Measurements from ENCODE around the gene CPSF2. TPM values are rescaled to one million over a fixed set of nuclear protein-coding genes. Genes with fewer than 3 reads are reported as not detected.

CPSF2 gene
- total and polyA plus RNA-seq, 2 of the 13 experiments (the other 11 are each of a cell fraction or from before 2014, with no cell fraction given) = 14.3 to 67.9 TPM

- TF ChIP-seq ZFP91 (CRISPR knock-in tag; IDR thresholded peaks at IDR 0.05; ENCODE audit: borderline replicate concordance) (0 out of 2 replicates have a peak, but pooled peaks have one; percentile 63), ZFP36L1 (CRISPR knock-in tag; IDR thresholded peaks at IDR 0.05) (0 out of 2 replicates have a peak, but pooled peaks have one; percentile 44), CEBPG (CRISPR knock-in tag; IDR thresholded peaks at IDR 0.05) (no peak), HOXA7 (CRISPR knock-in tag; IDR thresholded peaks at IDR 0.05) (no peak), SALL1 (CRISPR knock-in tag; IDR thresholded peaks at IDR 0.05) (no peak), ZNF598 (CRISPR knock-in tag; IDR thresholded peaks at IDR 0.05; ENCODE audit: borderline replicate concordance) (no peak), USF2 (IDR thresholded peaks at IDR 0.05; ENCODE audit: low read depth, low read length) (no peak), USF2 (CRISPR knock-in tag; IDR thresholded peaks at IDR 0.05; ENCODE audit: borderline replicate concordance) (no peak), POLR2AphosphoS5 (IDR thresholded peaks at IDR 0.05; ENCODE audit: low read depth, low read length) (peak; percentile 87), RBFOX2 (IDR thresholded peaks at IDR 0.05; ENCODE audit: low read depth, low read length) (no peak; the same call in 1 of the 2 replicates), HMG20B (CRISPR knock-in tag; conservative IDR thresholded peaks at IDR 0.05) (no peak), ZNF281 (CRISPR knock-in tag; IDR thresholded peaks at IDR 0.05; ENCODE audit: borderline replicate concordance) (no peak), PRDM15 (CRISPR knock-in tag; IDR thresholded peaks at IDR 0.05) (peak; percentile 37), ZBTB7A (CRISPR knock-in tag; IDR thresholded peaks at IDR 0.05) (0 out of 2 replicates have a peak, but pooled peaks have one; percentile 46), SALL2 (CRISPR knock-in tag; IDR thresholded peaks at IDR 0.05) (no peak), ZNF768 (CRISPR knock-in tag; IDR thresholded peaks at IDR 0.05) (peak; percentile 30; the same call in 1 of the 2 replicates), ZNF660 (CRISPR knock-in tag; IDR thresholded peaks at IDR 0.05; ENCODE audit: borderline replicate concordance, low read depth) (0 out of 2 replicates have a peak, but pooled peaks have one; percentile 7), PHB2 (IDR thresholded peaks at IDR 0.05; ENCODE audit: partially characterized antibody) (no peak), ZFP1 (CRISPR knock-in tag; IDR thresholded peaks at IDR 0.05) (no peak), ZNF431 (CRISPR knock-in tag; IDR thresholded peaks at IDR 0.05; ENCODE audit: borderline replicate concordance, low read depth) (no peak), KAT7 (CRISPR knock-in tag; IDR thresholded peaks at IDR 0.05; ENCODE audit: borderline replicate concordance) (no peak)
Observed at GRCh38 chr14:92121207-92121669, 531 bp upstream of the CPSF2 start (continued).
